Activated T-cell treated with anti-CD3 and anti-CD28 coated beads for 48 hours (primary cell): ENCODE data around the gene LRRC71.
"Not testable (repeated sequence)": the region's sequence is repeated elsewhere in the genome, so short reads cannot be mapped to it uniquely, and the experiment has no call there.

Experiments
- DNase-seq: peaks from one replicate; pipeline ENCODE4 v3.0.0-alpha.2; 2020; ENCODE audit warnings: low read depth

The LRRC71 gene

DNA sequence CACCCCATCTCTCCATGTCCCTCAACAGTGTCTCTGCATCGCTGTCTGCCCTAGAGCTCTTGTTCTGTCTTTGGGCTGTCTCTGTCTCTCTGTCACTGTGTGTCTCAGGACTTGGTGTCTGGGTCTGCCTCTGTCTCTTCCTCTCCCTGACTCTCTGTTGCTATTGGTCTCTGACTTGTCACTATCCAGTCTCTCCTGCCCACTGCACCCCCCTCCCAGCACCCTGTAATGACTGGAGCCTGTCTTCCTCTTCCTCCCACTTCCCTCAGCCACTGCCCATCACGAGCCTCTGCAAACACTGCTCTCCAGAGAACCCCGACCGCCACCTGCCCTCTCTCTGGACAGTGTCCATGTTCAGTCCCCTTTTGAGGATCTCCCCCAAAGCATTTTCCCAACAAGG is 14.8 kb upstream of the LRRC71 start:
- DNase-seq, result no peak

DNA sequence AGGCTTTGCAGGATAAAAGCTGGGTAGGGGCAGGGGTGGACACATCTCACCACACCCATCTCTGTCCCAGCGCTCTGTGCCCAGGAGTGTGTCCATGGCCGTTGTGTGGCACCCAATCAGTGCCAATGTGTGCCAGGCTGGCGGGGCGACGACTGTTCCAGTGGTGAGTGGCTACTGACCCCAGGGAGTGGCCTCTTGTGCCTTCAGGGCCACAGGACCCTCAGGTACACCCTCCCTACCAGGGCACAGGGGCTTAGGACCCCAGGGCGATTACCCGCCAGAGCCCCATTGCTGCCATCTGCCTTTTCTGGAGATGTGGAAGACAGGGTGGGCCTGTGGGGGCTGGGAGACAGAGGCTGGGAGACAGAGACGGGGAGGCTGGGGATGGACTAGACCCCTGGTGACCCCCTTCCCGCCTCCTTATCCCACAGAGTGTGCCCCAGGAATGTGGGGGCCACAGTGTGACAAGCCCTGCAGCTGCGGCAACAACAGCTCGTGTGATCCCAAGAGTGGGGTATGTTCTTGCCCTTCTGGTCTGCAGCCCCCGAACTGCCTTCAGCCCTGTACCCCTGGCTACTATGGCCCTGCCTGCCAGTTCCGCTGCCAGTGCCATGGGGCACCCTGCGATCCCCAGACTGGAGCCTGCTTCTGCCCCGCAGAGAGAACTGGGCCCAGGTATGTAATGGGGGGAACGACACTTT is 14.1 kb upstream of the LRRC71 start:
- no peak for DNase-seq

DNA sequence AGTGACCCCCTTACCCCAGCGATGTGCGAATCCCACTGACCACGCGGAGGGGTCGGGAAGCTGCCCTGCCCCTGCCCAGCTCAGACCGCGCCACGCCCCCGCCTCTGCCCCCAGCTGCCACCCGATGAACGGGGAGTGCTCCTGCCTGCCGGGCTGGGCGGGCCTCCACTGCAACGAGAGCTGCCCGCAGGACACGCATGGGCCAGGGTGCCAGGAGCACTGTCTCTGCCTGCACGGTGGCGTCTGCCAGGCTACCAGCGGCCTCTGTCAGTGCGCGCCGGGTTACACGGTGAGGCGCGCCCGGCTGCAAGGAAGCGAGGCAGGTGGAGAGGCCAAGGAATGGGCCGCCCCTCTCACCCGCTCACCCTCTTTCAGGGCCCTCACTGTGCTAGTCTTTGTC is 11.9 kb upstream of the LRRC71 start:
- DNase-seq, result no peak

DNA sequence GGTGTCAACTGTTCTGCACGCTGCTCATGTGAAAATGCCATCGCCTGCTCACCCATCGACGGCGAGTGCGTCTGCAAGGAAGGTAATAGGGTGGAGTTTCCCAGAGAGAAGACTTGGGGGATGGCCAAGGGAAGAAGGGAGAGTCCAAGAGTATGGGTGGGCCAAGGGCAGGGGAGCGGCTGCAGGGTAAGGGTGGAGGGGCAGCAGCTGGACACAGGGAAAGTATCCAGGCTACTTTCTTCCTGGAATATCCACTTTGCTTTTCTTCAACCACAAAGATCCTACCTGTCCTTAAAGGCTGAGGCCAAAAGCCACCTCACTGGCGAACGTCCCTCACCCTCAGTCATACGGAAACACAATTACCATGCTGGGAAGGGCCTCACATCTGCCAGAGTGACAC is 11.5 kb upstream of the LRRC71 start:
- DNase-seq, result no peak

DNA sequence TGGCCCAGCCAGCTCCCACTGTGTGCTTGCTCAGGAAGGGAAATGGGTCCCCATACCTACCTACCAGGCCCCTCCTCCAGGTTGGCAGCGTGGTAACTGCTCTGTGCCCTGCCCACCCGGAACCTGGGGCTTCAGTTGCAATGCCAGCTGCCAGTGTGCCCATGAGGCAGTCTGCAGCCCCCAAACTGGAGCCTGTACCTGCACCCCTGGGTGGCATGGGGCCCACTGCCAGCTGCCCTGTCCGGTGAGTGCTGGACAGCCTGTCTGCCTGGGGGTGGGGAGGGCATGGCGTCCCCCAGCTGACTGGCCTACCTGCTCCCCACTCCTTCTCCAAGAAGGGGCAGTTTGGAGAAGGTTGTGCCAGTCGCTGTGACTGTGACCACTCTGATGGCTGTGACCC is 10.8 kb upstream of the LRRC71 start:
- DNase-seq, result no peak

DNA sequence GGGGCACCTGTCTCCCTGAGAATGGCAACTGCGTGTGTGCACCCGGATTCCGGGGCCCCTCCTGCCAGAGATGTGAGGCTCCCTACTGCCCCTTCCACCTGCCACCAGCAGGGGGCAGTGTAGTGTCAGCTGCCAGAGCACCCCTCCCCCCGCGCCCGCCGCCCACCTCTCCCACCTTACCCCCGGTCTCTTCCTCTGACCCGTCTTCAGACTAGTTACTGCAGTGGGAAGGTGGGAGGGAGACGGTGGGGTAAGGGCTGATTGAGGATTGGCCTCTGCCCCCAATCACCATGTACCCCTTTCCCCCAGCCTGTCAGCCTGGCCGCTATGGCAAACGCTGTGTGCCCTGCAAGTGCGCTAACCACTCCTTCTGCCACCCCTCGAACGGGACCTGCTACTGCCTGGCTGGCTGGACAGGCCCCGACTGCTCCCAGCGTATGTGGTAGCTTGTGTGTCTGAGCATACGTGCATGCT is 10.1 kb upstream of the LRRC71 start:
- DNase-seq, result peak; percentile 62

DNA sequence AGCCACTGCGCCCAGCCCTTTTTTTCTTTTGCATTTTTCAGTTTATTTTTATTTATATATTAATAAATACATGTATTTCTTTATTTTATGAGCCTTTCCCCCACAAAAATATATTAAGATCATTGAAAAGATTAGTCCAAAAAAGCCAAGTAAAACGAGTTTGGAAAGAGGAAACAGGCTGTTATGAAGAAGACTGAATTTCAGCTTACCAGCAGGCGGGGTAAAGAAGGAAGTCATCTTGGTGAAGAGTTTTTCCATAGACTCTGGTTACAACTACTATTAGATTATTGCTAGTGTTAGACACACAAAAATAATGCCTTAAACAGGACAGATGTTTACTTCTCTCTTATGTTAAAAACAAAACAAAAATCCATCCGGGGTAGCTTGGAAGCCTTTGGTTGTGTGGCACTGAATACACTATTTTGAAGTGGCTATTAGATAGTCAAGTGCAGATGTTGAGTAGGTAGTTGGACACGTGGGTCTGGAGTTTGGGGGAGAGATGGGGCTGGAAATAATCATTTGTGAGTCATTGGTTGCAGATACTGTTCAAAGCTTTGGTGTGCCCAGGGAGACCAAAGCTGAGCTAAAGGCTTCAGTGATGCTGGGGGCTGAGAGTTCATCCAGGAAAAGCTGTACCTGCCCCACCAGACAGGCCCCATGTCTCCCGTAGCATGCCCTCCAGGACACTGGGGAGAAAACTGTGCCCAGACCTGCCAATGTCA is 8.7 kb upstream of the LRRC71 start:
- DNase-seq, result no peak

DNA sequence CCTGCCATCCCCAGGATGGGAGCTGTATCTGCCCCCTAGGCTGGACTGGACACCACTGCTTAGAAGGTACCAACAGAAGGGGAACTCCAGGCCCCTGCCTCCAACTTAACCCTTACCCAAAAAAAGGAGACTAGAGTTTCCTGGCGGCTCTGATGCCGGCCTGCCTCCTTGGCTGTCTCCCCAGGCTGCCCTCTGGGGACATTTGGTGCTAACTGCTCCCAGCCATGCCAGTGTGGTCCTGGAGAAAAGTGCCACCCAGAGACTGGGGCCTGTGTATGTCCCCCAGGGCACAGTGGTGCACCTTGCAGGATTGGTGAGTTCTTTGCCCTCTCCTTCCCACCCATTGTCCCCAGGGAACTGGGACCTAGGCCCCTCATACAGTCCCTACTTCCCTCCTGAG is 8.1 kb upstream of the LRRC71 start:
- no peak for DNase-seq

DNA sequence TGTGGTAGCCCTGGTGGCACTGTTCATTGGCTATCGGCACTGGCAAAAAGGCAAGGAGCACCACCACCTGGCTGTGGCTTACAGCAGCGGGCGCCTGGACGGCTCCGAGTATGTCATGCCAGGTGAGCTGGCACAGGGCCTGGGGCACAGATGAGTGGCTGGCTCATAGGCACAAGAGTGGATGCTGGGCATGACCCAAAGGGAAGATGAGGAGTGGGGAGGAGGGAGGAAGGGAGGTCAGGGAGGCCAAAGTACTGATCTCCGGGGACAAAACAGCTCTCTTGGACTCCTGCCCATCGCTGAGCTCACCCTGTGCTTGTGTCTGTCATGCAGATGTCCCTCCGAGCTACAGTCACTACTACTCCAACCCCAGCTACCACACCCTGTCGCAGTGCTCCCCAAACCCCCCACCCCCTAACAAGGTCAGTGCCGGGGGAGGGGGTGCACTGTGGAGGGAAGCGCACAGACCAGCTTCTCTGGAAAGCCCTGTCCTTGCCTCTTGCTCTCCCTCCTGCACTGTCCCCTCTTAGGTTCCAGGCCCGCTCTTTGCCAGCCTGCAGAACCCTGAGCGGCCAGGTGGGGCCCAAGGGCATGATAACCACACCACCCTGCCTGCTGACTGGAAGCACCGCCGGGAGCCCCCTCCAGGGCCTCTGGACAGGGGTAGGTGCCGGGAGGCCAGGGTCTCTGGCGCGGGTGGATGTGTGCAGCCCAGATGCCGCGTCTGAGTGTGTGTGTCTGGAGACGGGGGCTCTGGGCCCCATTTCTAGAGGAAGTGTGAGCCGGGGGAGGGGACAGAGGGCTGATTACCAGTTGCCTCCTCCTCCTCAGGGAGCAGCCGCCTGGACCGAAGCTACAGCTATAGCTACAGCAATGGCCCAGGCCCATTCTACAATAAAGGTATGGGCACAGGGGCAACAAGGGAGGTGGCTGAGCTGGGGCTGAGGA is 7.3 kb upstream of the LRRC71 start:
- no peak for DNase-seq

DNA sequence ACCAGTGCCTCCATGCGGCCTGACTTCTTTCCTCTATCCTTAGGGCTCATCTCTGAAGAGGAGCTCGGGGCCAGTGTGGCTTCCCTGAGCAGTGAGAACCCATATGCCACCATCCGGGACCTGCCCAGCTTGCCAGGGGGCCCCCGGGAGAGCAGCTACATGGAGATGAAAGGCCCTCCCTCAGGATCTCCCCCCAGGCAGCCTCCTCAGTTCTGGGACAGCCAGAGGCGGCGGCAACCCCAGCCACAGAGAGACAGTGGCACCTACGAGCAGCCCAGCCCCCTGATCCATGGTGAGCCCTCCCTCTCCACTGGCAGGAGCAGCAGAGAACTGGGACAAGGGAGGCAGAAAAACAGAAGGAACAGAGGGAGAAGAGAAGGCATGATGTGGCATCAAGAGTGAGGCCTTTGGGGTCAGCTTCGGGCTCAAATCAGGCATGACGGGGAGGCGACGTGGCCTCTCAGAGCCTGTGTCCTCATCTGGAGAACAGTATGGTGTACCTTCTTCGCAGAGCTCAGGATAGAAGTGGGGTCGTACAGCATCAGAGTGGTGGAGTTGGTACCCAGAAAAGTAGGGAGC is 6.5 kb upstream of the LRRC71 start:
- no peak for DNase-seq

DNA sequence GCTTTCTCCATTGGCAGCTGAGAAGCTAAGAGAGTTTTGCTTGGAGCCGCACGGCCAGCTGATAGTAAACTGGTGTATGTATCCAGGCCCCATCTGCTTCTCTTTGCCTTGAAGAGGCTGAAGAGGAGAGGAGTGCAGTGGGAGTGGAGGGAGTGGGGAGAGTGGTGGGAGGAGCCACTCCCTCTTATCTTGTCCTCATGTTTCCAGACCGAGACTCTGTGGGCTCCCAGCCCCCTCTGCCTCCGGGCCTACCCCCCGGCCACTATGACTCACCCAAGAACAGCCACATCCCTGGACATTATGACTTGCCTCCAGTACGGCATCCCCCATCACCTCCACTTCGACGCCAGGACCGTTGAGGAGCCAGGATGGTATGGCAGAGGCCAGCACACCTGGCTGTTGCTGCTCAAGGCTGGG is 6.0 kb upstream of the LRRC71 start:
- no peak for DNase-seq

DNA sequence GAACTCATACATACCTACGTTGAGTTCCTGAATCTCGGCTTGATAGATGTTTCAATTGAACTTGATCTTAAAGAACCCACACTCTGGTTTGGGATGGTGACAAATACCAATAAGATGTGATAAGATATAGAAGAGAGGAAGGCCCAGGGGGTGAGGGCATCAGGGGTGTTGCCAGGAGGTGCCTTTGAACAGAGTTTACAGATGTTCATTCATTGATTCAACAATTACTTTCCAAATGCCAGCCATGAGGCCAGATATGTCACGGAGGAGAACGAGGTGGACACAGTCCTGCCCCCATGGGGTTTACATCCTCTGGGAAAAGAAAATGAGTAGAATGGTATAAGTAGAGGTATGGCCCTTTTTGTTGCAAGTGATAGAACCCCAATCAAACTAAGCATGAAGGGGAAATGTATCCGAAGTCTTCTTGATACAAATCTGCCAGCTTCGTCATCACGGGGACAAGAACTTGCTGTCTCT is 659 bp downstream of the LRRC71 start:
- no peak for DNase-seq

DNA sequence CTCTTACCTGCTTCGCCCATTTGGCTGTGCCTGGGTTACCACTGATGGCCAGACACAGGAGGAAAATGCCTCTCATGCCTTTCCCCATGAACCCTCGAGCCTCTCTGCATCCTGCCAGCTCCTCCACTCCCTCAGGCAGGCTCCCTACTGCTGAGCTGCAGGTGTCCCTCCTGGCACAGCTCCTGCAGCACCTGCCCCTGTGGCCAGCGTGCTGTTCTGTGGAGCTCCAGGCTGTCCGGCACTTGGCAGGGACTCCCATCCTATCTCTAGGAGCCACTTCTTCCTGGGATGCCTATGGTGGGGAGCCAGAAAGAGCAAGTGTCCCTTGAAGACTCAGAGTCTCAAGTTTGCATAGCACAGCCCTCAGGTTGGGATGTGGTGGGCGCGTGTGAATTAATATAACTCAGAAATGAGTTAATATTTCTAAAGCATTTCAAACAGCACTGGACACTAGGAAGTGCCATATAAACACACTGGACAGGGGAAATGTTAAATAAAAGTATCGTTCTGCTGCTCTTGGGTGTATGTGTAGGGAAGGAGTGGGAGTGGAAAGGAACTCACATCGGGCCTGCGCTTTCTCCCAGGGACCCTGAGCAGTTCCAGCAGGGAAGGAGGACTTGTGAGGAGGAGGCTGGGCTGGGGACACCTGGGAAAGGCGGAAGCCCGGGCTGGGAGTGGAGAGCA is 2.7 kb downstream of the LRRC71 start:
- no peak for DNase-seq

DNA sequence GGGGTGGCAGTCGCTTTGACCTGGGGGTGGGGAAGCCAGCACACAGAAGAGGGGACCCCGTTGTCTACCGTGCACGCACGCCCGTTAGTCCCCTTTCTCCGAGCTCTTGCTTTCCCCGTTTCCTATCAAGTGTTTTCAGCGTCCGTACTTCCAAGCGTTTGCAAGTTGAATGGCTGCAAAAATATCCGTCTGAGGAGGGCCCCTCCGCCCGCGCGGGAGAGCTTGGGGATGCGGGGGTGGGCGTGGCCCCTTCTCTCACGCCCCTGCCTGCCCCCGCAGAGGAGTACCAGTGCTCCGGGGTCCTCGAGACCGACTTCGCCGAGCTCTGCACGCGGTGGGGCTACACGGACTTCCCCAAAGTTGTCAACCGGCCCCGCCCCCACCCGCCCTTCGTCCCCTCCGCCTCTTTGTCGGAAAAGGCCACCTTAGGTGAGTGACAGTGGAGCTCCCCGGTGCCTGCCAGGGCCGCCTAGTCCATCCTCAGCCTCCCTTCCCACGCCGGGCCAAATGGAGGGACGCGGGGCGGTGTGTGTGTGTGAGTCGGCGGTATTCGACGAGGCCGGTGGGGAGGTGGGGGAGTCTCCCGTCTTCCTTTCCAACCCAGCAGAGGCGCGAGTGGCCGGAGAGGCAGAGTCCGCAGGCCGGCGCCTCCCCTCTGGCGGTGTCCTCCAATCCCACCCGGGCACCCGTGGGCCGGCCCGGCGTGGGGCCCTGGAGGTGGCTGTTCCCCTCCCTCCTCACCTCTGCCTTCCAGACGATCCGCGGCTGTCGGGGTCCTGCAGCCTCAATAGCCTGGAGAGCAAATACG is 3.4 kb downstream of the LRRC71 start:
- DNase-seq, result no peak

DNA sequence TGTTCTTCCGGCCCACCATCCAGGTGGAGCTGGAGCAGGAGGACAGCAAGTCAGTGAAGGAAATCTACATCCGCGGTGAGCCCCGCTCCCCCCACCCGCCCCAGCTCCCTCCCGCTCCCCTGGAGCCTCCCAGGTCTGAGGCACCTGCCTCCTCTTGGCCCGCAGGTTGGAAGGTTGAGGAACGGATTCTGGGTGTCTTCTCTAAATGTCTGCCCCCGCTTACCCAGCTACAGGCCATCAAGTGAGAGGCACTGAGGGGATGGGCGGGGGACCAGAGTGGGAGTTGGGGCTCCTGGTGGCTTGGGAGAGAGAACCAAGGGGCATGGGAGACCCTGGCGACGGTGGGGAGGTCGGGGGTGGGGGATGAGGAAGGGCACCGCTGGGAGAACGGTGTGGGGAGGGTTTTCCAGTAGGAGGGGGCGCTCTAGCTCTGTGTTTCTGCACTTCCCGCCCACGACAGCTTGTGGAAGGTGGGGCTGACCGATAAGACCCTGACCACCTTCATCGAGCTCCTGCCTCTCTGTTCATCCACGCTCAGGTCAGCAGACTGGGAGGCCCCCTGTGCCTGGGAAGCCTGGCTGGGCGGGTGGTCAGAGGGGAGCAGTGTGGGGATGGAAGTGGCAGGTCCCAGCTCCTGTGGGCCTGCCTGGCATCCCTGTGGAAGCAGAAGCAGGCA is 4.2 kb downstream of the LRRC71 start:
- no peak for DNase-seq

DNA sequence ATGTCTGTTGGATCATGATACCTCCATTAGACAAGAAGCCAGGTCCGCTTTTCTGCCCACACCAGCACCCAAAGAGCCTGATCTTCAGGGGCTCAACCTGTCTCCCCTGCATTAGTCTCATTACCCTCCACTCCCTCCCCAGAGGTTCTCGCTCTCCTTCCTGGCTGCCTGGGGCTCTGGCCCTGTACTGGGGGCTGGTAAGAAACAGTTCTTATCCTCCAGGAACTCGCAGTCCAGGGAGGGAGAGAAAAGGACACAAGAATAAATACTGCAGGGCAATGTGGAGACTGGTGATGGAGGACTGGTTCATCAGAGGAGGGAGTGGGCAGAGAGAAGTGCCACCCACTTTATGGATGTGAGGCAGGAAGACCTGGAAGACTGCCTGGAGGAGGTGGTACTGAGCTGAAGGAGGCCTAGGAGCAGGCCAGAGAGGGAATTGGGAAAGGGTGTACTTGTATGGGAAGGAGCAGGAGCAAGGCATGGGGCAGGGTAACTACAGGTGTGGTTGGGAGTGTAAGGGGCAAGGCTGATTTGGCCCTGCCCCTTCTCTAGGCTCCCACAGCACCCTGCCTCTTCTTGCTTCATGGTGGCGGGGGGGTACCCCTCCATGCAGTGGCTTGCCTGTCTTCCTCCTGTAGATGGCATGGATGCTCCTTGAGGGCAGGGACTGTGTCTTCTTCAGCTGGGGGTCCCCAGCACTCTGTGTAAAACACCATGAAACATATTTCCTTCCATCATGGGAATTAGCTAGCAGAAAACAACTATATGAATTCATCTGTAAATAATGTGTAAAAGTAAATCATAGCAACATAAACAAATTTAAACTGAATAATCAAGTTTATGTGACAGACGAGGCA is 5.0 kb downstream of the LRRC71 start:
- no peak for DNase-seq

DNA sequence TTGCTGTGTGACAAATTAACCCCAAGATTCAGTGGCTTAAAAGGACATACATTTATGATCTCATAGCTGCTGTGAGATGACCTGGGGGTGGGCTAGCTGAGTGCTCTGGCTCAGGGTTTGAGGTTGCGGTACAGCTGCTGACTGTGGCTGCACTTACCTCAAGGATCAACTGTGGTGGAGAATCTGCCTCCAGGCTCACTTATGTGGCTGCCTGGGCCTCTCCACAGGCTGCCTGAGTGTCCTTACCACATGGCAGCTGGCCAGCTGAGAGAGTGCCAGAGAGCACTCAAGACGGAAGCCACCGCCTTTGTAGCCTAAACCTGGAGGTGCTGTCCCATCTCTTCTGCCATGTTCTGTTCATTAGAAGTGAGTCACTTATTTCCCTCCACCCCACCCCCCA is 5.7 kb downstream of the LRRC71 start:
- peak; percentile 60 for DNase-seq

DNA sequence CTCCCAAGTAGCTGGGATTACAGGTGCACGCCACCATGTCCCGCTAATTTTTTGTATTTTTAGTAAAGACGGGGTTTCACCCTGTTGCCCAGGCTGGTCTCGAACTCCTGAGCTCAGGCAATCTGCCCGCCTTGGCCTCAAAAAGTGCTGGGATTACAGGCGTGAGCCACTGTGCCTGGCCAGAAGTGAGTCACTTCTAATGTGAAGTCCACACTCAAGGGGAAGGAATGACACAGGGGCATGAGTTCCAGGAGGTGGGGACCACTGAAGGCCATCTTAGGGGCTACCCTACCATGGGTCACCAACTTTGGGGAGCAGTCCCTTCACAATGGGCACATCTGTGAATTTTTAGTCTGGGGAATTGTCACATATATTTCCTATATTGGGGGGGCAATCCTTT is 6.3 kb downstream of the LRRC71 start:
- not testable (repeated sequence) for DNase-seq
